Stimulated activated CD8-positive, alpha-beta memory T cell treated with anti-CD3 and anti-CD28 coated beads, Interleukin-4, amount 100 ng/mL, for 24 hours (primary cell): ENCODE measurements around the gene SERPINB3.
"Not testable (repeated sequence)": the region's sequence is repeated elsewhere in the genome, so short reads cannot be mapped to it uniquely, and the experiment has no call there.

Source experiments
- DNase-seq: peaks from one replicate; pipeline ENCODE4 v3.0.0-alpha.2; 2020; ENCODE audit warnings: low read depth

SERPINB3 gene

DNA sequence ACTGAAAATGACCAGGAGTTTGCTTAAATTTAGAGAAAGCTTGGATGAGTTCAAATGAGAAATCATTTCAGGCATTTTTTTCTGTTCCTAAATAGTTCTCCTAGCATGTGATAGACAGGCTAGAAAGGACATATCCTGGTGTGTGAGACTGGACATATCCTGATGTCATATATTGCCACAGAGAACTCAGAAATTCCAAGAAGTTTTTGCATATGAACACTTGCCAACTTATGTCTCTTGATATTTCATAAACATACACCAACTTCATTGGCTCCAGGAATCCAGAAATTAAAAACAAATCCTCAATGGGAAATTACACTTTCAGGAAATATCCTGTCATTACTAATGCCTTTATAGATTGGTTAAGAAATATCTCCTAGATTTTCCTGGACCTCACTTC, 14.8 kb downstream of the SERPINB3 start:
- DNase-seq = no peak

- not testable (repeated sequence) for DNase-seq
Observed at GRCh38 chr18:63644694-63645093, 17.0 kb downstream of the SERPINB3 start.

GRCh38 chr18:63644142-63644541, 17.6 kb downstream of the SERPINB3 start, which contains the start of gene SERPINB4:
Gene SERPINB4, minus strand, starts transcription at chr18:63644256. Its CDS starts 679 bp downstream, at chr18:63643577.
- DNase-seq = not testable (repeated sequence)

- DNase-seq = not testable (repeated sequence)
Observed at GRCh38 chr18:63642668-63643356, 18.9 kb downstream of the SERPINB3 start.

DNA sequence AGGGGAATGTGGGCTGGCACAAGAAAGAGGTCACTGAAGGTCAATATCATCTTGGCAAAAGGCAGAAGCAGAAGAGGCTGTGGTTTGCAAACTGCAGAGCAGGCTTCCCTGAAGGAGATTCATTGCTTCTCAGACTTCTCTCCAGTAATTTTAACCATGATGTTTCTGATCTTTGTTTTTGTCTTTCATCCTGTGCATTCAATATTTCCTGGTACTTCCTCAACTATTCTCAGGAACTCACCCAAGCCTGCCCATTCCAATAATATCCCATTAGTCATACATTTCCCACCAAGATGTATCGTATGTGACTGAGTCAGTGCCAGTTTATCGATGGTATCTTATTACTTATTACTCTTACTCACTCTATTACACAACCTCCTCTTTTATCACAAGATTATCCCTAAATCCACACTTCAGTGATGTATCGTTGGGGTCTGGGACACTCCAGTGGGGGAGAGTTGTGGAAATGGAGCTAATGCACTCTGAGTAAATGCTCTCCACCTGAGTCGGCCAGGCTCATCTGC, 20.5 kb downstream of the SERPINB3 start:
- DNase-seq = not testable (repeated sequence)

DNA sequence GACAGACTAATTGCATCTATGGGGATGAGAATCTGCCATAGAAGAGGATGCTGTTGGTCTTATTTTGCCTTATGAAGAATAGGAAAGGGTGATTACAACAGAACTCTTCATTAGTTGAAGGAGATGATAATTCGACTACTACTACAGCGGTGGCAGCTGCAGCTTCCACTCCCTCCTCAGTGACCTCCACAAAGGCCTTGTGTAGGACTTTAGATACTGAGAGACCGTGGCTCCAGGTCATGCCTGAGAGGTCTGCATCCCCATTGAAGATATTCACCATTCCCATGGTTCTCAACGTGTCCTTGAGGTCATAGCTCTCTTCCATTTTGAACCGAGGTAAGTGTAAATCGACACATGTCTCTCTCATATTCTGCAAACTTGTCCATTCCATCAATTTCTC, 24.0 kb downstream of the SERPINB3 start:
- no peak for DNase-seq

DNA sequence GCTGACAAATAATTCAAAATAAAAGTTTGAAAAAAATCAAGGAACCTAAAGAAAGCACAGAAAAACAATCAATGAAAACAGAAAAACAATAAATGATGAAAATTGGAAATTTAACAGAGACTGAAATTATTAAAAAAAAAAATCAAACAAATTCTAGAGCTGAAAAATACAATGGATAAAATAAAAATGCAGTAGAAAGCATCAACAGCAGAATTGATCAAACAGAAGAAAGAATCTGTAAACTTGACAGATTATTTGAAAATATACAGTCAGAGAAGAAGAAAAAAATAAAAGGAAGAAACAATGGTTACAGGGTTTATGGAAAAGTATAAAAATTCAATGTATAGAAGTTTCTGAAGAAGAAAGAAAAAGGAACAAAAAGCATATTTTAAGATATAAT, 33.9 kb downstream of the SERPINB3 start:
- no peak for DNase-seq

DNA sequence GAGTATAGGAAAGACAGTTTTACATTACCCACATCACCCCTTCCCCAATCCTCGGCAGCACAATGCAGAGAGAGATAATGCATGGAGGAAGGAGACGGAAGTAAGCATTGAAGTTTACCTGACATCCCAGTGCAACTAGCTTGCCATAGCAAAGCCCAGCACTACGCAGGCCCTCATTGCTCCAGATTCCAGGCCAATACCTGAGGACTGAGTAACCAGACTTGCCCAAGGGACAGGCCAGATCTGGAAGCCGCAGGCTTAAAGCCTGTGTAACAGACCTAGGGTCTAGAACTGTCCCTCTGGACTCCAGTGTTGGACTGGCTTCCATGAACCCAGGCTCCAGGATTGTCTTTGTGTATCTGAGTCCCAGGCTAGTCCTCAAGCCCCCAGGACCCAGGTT, 35.3 kb downstream of the SERPINB3 start:
- DNase-seq = no peak

GRCh38 chr18:63624863-63625262, 36.8 kb downstream of the SERPINB3 start:
- no peak for DNase-seq

DNA sequence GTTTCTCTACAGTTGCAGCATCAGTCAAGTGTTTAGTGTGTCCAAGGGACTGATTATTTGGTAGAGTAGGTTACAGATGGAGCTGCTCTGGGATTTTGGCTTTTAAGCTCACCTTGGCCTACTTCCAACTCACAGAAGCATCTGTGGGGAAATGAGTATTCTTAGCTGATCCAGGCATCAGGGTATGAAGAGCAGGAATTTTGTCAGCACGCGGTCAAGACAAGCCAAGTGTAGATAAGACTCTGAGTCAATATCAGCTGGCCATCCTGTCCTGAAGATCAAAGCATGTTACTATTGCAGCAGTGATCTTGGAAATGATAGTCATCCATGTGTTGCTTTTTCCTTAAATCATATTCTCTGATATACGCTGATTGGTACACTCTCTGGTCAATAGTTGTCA, 42.0 kb downstream of the SERPINB3 start:
- no peak for DNase-seq

DNA sequence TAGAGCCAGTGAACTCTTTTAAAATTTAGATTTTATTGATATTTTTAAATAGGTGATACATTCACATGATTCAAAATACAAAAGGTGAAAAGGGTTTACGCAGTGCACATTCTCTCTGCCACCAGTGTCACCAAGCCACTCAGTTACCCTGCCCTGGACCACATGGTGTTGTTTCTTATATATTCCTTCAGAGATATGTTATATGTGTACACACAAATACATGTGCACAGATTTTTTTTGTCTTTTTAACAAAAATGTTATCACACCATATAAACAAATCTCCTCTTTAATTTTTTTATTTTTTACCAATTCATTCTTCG, 43.8 kb downstream of the SERPINB3 start:
- no peak for DNase-seq

GRCh38 chr18:63617049-63617914, 44.4 kb downstream of the SERPINB3 start:
- DNase-seq = no peak

- DNase-seq = no peak
Observed at GRCh38 chr18:63613420-63613819, 48.3 kb downstream of the SERPINB3 start.

- DNase-seq = no peak
Observed at GRCh38 chr18:63606526-63606925, 55.2 kb downstream of the SERPINB3 start.
